Measurements from ENCODE around the gene DVL2.
"Not testable (repeated sequence)": the region's sequence is repeated elsewhere in the genome, so short reads cannot be mapped to it uniquely, and the experiment has no call there.

Gene DVL2

DNA sequence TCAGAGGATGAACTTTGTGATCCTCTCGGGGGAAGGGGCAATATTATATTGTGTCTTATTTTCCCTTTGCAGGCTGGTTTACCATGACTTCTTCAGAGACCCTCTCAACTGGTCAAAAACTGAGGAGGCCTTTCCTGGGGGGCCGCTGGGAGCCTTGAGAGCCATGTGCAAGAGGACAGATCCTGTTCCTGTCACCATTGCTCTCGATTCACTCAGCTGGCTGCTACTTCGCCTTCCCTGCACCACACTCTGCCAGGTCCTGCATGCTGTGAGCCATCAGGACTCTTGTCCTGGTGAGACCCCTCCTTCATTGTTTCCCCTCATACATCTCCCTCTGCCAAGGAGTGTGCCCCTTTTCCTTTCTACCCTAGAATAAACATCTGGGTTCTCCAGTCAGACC, 20.2 kb upstream of the DVL2 start:
- no peak for DNase-seq

DNA sequence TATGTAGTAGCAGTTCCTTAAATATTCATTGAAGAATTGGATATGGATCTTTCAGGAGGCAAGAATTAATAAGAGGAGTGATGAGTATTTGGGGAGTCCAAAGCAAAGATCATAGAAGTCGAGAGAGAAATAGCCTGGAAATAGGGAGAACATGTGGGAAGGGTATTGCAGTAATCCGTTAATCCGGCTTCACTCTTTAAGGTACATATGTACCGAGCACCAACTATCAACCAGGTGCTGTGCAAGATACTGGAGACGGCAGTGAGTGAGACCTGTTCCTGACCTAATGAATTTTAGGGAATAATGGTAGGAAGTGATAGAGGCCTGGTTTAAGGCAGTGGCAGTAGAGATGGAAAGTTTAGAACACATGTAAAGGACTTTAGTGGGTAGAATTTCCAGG, 18.8 kb upstream of the DVL2 start:
- no peak for DNase-seq

DNA sequence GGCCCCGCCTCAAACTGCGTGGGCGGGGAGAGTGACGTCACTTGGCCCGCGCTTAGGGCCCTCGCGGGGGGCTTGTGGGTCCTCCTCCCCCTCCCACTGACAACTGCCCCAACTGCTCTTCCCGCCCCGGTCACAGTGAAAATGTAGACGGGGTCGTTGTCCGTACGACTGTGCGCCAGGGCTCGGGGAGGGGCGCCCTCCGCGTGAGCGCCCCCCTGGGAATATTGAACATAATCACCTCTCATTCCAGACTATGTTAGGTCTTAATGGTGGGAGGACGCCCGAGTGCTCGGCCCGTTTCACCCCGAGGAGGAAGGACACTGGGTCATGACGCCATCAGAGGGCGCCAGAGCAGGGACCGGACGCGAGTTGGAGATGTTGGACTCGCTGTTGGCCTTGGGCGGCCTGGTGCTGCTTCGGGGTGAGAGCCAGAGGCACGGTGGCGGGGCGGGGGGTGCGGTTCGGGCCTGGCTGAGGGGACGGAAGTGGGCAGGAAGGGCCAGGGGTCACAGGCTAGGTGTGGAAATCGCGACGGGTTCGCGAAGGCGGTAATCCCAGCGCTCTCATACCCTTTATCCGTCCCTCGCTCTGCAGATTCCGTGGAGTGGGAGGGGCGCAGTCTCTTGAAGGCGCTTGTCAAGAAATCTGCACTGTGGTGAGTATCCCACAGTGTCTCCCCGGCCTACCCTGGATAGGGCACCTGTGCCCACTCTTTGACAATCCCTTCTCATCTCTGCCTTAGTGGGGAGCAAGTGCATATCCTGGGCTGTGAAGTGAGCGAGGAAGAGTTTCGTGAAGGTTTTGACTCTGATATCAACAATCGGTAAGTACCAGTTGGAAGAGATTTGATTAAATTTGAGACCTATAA, 18.1 kb upstream of the DVL2 start, which contains the start of gene ELP5:
TSS of gene ELP5 (plus strand) at position 40 of the 868 bp plus-strand sequence. CDS start at position 376, 336 bp downstream.
- DNase-seq = peak; percentile 83

DNA sequence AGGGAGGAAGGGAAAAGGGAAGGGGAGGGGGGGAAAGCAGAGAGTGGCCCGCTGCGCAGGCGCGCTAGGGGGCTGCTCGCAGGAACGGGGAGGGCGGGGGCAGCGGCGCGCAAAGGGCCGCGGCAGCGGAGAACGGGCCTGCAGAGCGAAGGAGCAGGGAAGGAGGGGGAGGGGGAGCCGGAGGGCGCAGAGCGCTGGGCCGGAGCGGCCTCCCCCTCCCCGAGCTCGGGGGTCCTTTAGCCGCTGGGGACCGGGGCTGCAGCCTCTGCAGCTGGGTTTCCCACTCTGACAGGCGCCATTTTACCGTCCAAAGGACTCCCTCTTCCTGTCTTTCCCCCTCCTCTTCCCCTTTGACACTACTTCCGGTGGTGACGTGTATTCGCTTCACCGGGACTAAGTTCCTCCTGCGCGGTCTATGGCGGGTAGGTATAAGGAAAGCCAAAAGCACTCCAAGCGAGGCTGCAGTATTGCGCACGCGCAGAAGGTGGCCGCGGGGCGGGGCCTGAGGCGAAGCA, 17.4 kb upstream of the DVL2 start, which contains the start of gene CTDNEP1:
TSS of gene CTDNEP1 (minus strand) at position 74 of the 515 bp plus-strand sequence. CDS start 438 bp downstream, outside the sequence.
- DNase-seq = peak; percentile 93

DNA sequence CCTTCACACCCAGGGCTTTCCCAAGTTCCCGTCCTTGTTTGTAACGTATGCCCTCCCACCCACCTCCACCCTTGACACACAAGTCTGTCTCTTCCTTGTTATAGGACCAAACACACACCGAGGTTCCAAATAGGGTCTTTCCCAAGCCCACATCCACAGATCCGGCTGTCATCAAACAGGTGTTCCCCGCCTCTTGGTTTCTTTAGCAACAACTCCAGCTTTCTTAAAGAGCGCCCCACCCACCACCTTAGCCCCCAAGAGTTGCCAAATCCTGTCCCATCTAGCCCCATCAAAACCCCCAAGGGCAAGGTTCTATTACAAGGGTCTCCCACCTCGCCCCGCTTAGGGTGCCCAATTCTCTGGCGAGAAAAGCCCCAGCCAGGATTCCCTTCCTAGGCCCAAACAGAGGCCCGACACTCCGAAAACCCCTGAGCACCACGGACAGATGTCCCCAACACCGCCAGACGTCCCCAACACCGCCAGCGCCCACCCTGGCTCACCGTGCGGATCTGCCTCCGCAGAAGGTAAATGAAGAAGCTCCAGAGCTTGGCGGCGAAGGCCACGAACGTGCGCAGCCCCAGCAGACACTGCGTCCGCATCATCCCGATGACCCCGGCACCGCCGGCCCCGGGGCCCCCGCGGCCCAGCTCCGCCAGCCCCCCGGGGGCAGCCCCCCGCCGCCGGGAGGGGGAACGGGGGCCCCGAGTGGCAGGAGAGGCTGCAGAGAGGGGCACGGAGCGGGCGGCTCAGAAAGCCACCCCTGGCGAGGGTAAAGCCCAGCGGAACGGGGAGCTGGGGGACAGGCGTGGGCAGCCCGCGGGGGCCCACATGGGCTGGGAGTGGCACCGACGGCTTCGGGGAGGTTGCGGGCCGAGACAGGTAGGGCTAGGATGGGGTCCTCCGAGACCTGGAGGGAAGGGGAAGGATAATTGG, 16.6 kb upstream of the DVL2 start:
- no peak for DNase-seq

DNA sequence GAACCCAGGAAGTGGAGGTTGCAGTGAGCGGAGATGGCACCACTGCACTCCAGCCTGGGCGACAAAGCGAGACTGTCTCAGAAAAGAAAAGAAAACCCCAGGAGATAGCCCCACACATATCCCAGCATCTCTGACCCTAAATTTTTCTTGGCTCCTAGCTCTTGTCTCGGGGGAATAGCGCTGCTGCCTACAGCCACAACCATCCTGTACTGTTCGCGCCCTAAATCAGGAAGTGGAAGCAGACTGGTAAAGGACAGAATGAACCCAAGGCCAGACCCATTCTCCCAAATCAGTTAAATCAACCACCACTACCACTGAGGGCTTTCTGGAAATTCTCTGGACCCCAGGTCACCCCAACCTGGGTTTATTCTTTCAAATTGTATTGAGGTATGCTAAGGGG, 15.5 kb upstream of the DVL2 start:
- no peak for DNase-seq

DNA sequence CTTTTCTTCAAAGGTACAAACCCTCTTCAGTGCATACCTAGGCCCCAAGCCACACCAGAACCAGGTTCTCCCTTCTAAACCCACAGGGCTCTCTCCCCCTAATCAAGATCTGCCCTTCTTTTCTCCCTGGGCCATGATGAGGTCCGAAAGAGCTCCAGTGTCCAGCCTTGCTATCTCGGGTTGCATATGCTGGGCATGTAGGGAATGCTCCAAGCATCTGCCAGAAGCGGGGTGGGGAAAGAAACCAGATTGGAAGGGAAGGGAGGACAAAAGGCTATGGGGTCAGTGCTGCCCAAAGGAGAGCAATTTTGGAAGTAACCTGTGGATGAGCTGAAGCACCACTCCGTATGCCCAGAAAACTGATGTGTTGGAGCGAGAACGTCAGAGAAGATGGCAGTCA, 14.9 kb upstream of the DVL2 start:
- no peak for DNase-seq

DNA sequence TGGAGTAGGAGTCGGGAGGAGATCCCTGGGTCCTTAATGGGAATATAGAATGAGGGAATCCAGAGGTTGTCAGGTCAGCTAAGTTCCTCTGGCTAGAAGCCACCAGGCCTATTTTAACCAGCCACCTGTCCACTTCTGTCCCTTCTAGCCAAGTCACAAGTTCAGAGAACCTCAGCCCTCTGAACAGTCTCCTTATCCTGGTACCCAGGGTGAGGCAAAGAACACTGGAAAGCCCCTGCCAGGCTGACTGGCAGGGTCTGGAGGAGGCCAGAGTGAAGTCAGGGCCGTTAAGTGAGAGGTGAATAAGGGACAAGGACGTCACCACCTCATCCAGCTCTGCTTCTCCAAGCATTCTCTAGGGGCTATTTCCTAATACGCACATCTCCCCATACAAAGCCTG, 14.5 kb upstream of the DVL2 start:
- no peak for DNase-seq

DNA sequence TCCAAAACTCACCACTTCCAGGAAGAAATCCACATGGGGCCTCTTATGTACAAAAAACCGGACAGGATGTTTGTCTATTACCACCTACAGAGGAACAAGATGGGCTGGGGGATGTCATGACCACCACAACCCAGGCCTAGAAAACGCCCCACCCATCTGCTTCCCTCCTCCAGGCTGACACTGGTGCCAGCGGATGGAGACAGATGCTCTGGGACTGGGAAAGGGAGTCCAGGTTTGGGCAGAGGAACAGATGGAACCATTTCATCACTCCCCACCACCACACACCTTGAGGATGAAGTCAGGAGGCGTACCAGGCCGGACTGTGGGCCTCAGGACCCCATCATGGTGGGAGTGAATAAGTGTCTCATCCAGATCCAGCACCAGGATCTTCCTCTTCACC, 12.5 kb upstream of the DVL2 start:
- no peak for DNase-seq

DNA sequence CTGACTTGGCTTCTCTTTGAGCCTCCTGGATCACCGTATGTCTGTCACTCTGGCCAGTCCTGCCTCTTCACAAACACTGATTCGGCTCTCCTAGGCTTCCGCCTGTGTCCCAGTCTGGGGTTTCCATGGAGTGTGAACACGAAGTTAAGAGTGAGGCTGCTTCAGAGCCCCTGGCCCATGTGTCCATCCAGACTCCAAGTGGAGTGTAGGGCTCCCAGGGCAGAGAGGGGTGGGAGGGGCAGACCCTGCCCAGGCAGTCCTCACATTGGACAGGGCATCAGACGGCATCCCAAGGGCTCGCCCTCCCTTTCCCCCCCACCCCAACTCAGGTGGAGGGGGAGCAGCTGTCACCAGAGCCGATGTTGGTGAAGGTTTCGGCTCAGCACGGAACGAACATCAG, 9.5 kb upstream of the DVL2 start:
- not testable (repeated sequence) for DNase-seq

DNA sequence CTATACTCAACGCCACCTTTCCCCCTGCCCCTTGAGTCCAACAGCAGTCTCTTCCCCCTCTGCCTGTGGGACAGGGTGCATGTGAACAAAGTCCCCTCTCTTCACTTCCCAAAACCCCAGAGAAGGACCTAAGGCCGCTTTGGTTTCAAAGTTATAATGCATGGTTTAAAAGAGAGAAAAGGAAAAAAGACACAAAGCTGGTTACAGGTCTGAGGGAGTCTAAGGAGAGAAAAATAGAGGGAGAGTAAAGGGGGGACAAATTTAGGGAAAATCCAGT, 9.1 kb upstream of the DVL2 start:
- no peak for DNase-seq

DNA sequence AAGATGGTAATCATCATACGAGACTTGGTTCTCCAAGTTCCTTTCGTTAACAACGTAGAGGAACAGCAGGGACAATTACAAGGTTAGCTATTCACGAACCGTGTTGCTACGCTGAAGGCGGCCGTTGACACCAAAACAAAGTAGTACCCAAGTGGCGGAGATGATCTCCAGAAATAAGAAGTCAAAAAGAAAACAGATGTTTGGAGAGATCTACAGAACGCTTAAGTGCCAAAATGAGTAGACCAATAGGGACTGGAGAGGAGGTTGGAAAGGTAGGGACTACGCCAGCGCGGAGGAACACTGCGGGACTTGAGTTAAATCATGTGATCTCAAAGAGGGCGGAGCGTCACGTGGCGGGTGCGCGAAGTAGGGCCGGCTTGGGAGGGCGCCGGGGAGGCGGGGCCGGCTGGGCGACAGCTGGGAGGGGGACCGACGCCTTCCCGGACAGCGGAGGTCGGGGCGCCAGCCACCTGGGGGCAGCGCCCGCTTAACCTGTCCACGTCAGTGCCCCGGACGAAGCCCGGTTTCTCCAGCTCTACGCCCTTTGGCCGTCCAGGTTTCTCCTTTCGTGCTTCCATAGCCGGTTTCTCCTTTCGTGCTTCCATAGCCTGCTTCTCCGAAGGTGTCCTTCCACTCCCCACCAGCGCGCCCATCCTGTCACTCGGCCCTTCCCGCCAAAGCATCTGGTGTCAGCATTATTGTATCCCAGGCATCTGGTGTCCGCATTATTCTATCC, 8.6 kb upstream of the DVL2 start:
- peak; percentile 73 for DNase-seq

DNA sequence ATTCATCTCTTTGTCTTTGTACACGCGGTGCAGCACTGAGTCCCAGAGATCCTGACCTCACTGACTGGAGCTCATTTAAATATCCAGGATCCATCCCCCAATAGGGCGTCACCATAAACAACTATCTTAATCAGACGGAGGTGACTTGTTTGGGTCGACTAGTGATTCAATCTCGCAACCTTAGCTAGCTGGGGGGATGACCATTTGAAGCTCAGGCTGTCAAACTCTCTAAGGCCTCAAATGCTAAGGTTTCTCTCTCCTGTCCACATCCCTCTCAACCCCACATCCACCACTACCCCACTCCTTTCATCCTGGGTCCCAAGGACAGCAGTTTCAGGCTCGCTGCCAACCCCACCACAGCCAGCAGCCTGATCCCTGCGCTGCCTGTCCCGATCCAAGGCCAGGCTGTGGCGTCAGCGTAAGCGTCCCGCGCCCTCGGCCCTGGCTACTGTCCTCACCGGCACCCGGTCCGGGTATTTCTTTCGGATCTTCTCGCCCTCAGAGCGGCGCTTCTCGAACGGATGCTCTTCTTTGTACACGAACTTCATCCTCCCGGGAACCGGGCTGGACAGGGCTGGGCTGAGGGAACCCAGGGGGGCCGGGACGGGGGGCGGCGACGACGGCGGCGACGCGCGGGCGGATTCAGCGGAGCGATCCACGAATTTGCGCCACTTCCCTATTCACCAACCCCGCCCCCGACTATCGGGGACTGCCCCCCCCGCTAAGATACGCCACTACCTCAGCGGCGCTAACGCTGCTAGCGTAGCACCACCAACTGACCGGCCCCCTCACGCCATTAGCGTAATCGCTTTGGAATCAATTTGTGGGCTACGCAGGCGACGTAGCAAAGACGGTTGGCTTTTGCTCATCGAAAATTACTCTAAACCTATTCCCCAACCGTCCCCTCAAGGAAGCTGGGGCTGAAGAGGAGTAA, 7.7 kb upstream of the DVL2 start, which contains the start of gene GABARAP:
TSS of gene GABARAP (minus strand) at position 667 of the 934 bp plus-strand sequence. CDS start at position 548, 119 bp downstream.
- DNase-seq = peak; percentile 75

DNA sequence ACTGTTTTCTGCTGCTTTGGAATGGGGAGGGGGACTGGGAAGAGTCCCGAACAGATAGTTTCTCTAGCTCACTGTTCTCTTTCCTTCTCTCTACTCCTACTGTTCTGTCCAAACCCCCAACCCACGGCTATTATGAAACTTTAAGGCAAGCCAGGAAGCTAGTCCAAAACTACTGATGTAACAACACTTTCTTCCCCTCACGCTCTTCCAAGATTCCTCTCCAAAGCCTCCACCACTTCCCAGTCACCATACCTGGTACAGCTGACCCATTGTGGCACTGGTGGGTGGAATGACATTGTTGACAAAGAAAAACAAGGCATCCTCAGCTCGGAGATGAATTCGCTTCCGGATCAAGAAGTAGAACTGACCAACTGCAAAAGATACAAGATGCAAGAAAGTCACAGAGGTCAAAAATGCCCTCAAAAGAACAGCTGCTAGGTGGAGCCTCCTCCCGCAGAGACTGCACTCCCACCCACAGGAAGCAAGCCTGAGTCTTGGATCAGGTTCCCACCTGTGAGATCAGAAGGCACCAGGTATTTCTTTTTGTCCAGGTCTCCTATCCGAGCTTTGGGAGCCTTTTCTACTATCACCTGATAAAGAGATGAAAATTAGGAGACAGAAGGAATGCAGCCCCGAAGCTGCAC, 6.9 kb upstream of the DVL2 start:
- no peak for DNase-seq

DNA sequence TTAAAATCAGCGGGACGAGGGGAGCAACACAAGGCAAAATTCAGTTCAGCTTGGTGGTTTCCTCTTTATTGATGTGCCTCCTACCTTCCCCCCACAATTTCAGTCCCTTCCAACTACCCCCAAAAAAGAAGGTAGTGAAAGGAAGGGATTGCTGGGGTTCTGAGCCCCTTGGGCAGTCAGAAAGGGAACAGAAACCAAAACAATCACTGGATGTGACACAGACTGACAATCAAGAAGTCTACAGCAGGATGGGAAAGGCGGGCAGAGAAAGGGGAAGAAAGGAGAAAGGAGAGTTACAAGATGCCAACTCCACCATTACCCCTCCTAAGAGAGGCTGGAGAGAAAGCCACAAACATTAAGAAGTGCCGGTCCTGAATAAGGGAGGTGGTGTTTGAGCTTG, 6.1 kb upstream of the DVL2 start:
- DNase-seq = no peak

DNA sequence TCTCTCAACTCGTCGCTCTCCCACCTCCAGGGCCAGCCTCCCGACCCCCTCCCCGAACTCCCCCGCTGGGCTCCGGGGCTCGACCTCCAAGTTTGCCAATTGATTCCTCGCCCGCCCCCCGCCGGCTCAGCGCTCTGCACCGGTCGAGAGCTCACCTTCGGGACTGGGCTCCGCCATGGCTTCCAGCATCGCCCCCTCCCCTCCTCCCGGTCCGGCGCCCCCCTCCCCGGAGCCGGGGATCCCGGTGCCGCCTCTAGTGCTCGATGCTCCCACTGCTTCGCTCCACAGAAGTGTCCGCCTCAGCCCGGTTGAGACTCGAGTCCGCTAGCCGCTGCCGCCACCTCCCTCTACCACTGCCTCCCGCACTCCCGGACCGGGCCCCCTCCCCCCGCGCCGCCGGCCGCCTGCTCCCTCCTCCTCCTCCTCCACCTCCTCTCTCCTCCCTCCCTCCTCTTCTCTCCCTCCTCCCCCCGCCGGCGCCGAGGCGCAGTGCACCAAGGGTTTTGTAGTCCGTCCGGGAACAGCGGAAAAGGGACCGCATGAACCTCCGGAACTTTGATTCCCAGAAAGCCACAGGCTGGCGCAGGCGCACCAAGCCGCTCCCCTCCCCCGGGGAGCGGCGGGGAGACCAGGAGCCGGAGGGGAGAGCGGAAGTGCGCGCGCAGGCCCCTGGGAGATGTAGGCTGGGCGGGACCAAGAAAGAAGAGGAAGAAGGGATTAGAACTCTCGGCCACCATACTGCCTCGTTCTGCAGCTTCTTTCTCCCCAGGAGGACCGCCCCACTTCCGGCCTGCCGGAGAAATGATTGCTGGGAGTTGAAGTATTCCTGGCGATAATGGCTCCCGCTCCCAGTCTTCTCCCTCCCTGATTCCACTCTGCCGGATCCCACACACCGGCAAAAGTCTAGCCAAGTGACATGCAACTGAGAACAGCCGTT, 5.0 kb upstream of the DVL2 start, which contains the start of gene PHF23:
TSS of gene PHF23 (minus strand) at position 367 of the 937 bp plus-strand sequence. CDS start at position 189, 178 bp downstream.
- peak; percentile 97 for DNase-seq

DNA sequence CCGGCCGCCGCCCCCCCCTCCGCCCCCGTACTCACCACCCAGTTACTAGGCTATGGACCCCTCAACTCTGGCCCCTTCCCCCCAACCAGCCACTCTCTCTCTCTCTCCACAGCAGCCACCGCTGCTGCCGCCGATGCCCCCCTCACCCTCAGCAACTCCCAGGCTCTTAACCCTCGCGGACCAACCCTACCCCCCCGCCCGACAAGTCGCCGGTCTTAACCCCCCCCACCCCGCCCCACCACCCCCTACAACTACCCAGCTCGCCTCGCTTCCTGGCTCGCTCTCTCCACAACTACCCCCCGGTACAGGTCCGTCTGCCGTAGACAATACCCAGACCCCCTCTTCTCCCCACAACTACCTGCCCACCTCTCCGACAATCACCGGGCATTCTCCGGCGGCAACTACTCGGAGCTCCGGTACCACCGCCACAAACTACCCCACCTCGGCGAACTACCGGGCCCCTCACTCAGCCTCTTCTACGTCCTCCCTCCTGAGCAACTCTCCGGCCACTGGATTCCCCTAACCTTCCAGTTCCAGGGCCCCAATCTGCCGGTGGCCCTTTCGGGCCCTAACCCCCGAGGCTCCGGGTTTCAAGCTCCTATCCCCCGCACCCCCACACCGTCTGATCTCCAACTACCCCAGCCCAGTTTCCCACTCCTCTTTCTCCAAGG, 4.2 kb upstream of the DVL2 start:
- no peak for DNase-seq

DNA sequence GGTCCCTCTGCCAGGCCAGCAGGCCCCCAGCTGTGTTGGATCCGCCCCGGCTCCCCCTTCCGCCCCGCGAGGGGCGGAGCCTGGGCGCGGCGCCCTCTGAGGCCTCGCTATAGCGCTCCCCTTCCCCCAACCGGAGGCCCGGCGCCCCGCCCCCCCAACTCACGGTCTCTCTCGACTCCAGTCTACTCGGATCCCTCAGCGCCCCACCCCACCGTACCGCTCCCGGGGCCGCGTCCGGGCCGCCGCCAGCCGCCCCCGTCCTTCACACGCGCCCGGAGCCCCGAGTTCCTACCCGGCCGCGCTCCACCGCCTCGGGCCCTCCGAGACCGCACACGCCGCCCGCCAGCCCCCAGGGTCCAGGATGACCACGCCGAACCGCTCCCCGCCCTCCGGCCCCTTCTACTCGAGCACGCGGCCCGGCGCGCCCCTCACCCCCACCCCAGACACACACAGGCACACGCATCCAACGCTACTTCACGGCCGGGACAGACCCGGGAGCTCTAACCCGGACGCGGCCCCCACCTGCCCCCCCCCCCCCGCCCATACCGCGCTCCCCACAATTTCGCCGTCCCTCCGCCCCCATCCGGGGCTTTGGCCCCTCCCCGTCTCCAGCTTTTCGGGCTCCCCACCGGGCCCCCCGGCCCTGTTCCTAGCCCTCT, 3.6 kb upstream of the DVL2 start:
- DNase-seq = no peak

Measured in GOT3 (cell line).